ENCODE data around the gene STAC3.

- TF ChIP-seq CTCF (tag by site-specific recombination; IDR thresholded peaks at IDR 0.05) (no peak), GLI4 (tag by site-specific recombination; IDR thresholded peaks at IDR 0.05) (no peak)
Observed at GRCh38 chr12:57199191-57199590, 51.8 kb downstream of the STAC3 start.

Measured in HEK293 (cell line).